NCI-H1436 treated with DMSO at 0.1 percent for 48 hours (cell line): ENCODE results near the gene LEP.
"Not testable (repeated sequence)": the region's sequence is repeated elsewhere in the genome, so short reads cannot be mapped to it uniquely, and the experiment has no call there.

Source experiments
- DNase-seq: peaks from one replicate; lab custom pipeline; 2025; lab: John Stamatoyannopoulos, UW

Gene LEP

GRCh38 chr7:128210590-128211570 is 30.2 kb upstream of the LEP start:
- no peak for DNase-seq

GRCh38 chr7:128211626-128212025 is 29.5 kb upstream of the LEP start:
- no peak for DNase-seq

- no peak for DNase-seq
Observed at GRCh38 chr7:128214463-128214862, 26.6 kb upstream of the LEP start.

GRCh38 chr7:128215281-128215680 is 25.8 kb upstream of the LEP start:
- no peak for DNase-seq

GRCh38 chr7:128215739-128216138 is 25.3 kb upstream of the LEP start:
- DNase-seq, result no peak

DNA sequence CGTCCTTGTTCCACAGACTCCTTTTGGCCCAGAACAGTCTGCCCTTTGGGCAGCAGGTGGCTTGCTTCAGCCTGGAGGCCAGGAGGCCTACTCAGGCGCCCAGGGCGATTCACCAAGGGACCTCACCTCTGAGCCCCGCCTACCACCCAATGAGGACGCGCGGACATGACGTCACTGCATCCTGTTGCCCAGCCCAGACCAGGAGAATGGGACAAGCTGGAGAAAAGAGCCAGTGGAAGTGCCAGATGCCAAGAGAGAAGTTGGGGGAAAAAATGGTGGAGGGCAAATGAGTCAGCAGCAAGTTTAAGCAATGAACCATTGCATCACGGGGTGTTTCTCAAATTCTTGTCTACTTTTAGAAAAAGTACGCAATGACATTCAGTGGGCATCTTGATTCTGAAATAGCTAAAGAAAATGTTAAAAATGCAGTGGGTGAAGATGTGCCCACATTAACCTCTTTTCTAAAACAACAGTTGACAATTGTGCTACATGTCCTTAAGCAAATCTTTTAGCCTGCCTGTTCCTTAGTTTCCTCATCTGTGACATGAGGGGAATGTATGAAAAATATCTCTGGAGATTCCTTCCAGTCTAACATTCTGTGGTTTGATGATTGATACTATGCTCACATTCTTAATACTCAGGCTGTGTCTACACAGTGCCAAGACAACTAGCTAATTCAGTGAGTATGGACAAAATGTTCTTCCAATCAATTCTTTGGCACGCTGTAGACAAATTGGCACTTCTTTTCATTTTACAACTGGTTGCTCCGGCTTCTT is 23.9 kb upstream of the LEP start:
- DNase-seq, result no peak

DNA sequence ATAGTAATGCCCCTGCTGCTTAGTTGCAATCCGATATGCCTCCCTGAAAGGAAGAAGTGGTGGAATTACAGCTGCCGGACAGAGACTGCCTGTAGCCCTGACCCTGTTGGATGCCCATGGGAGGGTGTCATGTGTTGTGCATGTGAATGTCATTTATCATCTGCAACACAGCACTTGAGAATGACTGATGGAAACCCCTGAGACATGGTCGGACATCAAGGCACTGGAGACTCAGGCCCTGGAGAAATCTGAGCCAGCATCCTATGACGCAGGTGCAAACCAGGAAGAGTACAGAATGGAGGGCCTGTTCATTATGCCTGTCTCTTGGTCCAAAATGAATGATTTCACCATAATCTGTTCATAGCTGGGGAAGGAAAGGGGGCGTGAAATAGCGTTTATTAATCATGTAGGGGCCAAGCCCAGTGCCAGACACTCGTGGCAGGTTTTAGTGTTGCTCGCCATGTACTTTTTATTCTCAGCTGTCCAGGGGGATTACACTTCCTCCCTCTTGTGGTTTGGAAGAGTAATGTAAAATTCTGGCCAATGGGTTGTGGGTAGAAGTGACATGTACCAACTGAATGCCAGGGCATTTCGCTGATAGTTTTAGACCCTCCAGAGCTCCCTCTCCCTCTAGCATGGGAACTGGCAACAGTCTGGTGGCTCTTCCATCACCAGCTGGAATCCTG is 23.0 kb upstream of the LEP start:
- no peak for DNase-seq

GRCh38 chr7:128219636-128220035 is 21.4 kb upstream of the LEP start:
- DNase-seq, result no peak

DNA sequence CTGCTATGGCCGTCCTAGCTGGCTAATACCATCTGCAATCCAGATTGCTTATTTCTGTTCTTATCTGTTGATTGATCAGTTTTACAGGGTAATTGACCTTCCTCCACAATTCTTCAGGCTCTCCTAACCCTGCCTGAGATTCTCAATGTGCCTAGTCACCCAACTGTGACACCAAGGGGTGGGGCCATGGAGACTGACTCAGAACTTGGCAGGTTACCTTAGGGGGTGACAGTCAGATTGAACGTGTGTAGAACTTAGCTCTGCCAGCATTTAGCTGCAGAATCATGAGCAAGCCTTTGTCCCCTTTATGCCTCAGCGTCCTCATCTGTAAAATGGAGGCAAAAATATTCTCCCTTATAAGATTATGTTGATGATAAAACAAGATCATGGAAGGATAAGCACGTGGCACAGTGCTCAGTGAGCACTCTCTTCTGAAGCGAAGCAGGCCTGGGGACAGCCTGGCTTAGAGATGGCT is 19.1 kb upstream of the LEP start:
- no peak for DNase-seq

DNA sequence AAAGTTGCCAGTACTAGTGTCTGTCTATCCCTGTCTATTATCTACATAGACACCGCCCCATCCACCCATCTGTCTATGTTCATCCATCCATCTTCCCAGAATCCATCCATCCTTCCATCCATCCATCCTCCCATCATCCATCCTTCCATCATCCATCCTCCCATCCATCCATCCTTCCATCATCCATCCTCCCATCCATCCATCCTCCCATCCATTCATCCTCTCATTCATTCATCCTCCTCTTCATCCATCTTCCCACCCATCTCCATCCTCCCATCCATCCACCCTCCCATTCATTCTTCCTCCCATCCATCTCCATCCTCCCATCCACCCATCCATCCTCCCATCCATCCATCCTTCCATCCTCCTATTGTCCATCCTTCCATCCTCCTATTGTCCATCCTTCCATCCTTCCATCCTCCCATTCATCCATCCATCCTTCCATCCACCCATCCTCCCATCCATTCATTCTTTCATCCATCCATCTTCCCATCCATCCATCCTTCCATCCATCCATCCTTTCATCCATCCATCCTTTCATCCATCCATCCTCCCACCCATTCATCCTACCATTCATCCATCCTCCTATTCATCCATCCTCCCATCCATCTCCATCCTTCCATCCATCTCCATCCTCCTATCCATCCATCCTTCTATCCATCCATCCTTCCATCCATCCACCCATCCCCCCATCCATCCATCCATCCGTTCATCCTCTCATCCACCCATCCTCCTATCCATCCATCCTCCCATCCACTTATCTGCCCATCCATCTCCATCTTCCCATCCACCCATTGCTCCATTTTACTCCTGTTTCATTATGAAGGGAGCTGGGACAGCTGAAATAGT is 14.7 kb upstream of the LEP start:
- no peak for DNase-seq

DNA sequence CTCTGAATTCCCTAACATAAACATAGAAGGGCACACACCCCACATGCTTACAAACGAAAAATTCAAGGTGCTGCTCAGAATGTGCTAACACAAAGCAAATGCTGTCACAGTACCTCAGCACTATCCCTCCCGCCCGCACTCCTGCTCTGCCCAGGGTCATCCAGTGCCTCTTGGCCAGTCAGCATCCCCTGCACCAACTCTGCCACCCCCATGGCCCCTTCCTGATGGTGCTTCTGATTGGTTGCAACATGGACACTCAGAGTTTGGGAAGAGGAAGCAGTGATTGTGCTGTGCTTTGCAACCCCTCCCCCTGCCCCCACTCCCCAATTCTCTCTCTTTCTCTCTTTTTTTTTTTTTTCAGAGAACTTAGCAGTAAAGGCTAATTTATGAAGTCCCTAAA is 13.8 kb upstream of the LEP start:
- DNase-seq, result no peak

DNA sequence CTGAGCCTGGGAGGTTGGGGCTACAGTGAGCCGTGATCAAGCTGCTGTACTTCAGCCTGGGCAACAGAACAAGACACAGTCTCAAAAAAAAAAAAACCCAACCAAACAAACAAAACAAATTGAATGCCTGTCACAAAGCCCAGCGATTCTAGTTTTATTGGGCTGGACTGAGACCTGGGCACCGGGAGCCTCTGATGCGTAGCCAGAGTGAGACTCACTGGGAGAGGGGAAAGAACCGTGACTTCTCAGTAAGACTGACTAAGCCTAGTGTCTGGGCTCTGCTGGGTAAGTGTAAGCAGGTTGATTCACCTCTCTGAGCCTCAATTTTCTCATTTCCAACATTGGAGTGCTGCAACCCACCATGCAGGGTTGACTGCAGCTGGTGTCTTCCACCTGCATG is 10.1 kb upstream of the LEP start:
- no peak for DNase-seq

GRCh38 chr7:128231677-128232076 is 9.4 kb upstream of the LEP start:
- no peak for DNase-seq

DNA sequence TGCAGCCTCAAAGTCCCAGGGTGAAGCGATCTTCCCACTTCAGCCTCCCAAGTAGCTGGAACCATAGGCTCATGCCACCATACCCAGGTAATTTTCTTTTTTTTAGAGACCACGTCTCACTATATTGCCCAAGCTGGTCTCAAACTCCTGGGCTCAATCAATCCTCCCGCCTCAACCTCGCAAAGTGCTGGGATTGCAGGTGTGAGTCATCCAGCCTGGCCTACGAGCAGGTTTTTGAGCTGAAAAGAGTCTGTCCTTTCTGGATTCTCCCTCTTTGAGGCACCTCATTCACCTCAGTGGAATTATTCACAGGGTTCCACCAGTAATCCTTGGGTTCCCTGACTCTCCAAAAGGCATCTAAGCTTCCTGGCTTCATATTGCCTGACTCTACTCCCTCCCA is 7.6 kb upstream of the LEP start:
- DNase-seq, result no peak

DNA sequence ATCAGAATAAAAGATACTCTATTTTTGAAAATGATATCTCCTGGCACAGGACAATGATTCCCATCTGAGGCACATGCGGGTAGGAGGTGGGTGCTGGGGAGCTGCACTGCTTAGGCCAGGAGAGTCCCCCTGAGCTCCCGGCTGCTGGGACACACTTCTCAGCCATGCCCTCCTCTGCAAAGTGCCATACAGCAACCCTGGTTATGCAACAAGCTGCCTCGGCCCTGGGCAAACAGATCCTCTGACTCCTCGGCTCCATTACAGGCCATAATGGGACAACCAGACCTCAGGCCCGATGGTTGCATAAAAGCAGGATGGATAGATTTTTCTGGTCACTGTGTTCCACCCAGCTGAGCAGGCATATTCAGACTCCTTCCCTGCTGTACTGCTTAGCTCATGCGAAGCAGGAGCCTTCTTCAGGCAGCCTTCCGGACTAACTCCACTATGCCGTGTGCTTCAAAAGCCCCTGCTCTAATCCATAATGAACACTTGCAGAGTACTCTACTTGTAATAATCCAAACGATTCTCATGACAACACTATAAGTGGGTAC is 6.5 kb upstream of the LEP start:
- no peak for DNase-seq

- no peak for DNase-seq
Observed at GRCh38 chr7:128235471-128235870, 5.6 kb upstream of the LEP start.

DNA sequence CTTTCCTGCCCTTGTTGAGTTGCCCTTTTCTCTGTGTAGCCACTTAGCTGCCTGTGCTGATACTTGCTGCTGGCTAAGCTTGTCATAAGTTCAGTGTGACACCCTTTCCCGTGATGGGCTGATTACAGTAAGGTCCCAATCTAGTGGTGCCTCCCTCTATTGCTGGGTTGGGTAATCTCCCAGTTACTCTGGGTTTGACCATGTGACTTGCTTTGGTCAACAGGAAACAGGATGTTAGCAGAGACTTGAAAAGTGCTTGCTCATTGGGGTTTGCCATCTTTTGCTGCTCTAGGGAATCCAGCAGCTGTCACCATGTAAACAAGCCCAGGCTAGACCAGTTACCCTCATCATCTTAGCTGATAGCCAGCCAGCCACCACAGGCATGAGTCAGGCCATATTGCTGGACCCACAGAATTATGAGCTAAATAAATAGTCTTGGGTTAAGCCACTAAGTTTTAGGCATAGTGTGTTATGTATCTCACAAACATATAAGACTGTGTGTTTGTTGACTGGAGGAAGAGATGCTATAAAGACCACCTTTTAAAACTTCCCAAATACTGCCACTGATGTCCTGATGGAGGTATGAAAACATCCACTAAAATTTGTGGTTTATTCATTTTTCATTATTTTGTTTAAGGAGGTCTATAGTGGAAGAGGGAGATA is 4.0 kb upstream of the LEP start:
- peak; percentile 13 for DNase-seq

DNA sequence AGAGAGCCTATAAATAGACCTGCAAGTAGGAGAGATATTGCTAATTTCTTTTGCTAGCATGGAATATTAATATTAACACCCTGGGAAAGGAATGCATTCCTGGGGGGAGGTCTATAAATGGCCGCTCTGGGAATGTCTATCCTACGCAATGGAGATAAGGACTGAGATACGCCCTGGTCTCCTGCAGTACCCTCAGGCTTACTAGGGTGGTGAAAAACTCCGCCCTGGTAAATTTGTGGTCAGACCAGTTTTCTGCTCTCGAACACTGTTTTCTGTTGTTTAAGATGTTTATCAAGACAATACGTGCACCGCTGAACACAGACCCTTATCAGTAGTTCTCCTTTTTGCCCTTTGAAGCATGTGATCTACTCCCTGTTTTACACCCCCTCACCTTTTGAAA is 1.9 kb upstream of the LEP start:
- not testable (repeated sequence) for DNase-seq

- no peak for DNase-seq
Observed at GRCh38 chr7:128242661-128243060, 1.6 kb downstream of the LEP start.

GRCh38 chr7:128243273-128243672 is 2.2 kb downstream of the LEP start:
- no peak for DNase-seq

GRCh38 chr7:128244861-128245260 is 3.8 kb downstream of the LEP start:
- no peak for DNase-seq
